ENCODE data around the gene USP34. TPM values are rescaled to one million over a fixed set of nuclear protein-coding genes. Genes with fewer than 3 reads are reported as not detected.

Gene USP34
- total and polyA plus RNA-seq, 2 of the 4 experiments (the other 2 are of a cell fraction) = 34.7 to 128 TPM

GRCh38 chr2:61158356-61158955 is 312.4 kb downstream of the USP34 start:
- TF ChIP-seq USF2 (IDR thresholded peaks at IDR 0.05; ENCODE audit: low read depth, low read length) = no peak
- no peak for TF ChIP-seq MXI1 (IDR thresholded peaks at IDR 0.05; ENCODE audit: borderline replicate concordance, low read depth, low read length)
- TF ChIP-seq SMC3 (IDR thresholded peaks at IDR 0.05; ENCODE audit: low read depth, low read length) = no peak
- no peak for TF ChIP-seq ELK1 (IDR thresholded peaks at IDR 0.05; ENCODE audit: borderline replicate concordance, low read depth, low read length)
- no peak for TF ChIP-seq CHD1 (IDR thresholded peaks at IDR 0.05; ENCODE audit: low read depth, low read length)
- no peak for TF ChIP-seq RAD21 (IDR thresholded peaks at IDR 0.05; ENCODE audit: low read length)
- TF ChIP-seq MAFK (IDR thresholded peaks at IDR 0.05; ENCODE audit: low read depth, low read length) = no peak
- no peak for TF ChIP-seq FOS (IDR thresholded peaks at IDR 0.05; ENCODE audit: low read depth, low read length)
- no peak for TF ChIP-seq CTCF (conservative IDR thresholded peaks at IDR 0.05; ENCODE audit: low read depth, low read length)
- TF ChIP-seq NFE2L2 (IDR thresholded peaks at IDR 0.05; ENCODE audit: low read depth, low read length) = no peak
- no peak for TF ChIP-seq CEBPB (IDR thresholded peaks at IDR 0.05; ENCODE audit: low read depth, low read length)
- TF ChIP-seq RCOR1 (IDR thresholded peaks at IDR 0.05; ENCODE audit: insufficient replicate concordance, low read length) = no peak
- no peak for TF ChIP-seq RFX5 (IDR thresholded peaks at IDR 0.05; ENCODE audit: low read depth, low read length)
- TF ChIP-seq POLR2A (IDR thresholded peaks at IDR 0.05; ENCODE audit: low read depth, low read length) = no peak
- no peak for TF ChIP-seq BHLHE40 (IDR thresholded peaks at IDR 0.05; ENCODE audit: low read depth, low read length)
- TF ChIP-seq MAZ (IDR thresholded peaks at IDR 0.05; ENCODE audit: borderline replicate concordance, low read depth, low read length) = no peak
- Histone ChIP-seq H3K27me3 (ENCODE audit: control insufficient read depth, insufficient read depth, low read length) (no peaks in the 10 kb centered on the region), H2BK120ac (ENCODE audit: low read depth, low read length) (no peak overlapping the region), H3K9ac (ENCODE audit: low read depth, low read length) (no peak overlapping the region), H2AK5ac (ENCODE audit: low read depth, low read length) (no peak overlapping the region), H3K9me1 (ENCODE audit: insufficient read depth, low read length) (no peaks in the 10 kb centered on the region), H2AFZ (replicated peaks; ENCODE audit: low read length, poor library complexity) (no peak overlapping the region), H2BK20ac (ENCODE audit: low read depth, low read length) (no peak overlapping the region), H3K79me1 (ENCODE audit: low read depth in 1 of 2, low read length in 2 of 2) (no peaks in the 10 kb centered on the region; a peak in 1 of 4 replicates), H2BK5ac (ENCODE audit: low read depth, low read length, poor library complexity, severe bottlenecking) (no peak overlapping the region), H3K4ac (ENCODE audit: low read depth, low read length) (no peak overlapping the region), H3K36me3 (ENCODE audit: control insufficient read depth, insufficient read depth, low read length) (peaks cover 12% of the 10 kb centered on the region; the same call in 1 of the 2 replicates), H3K4me1 (ENCODE audit: control insufficient read depth, insufficient read depth, low read length) (no peaks in the 10 kb centered on the region), H4K8ac (ENCODE audit: low read depth in 2 of 2, low read length in 2 of 2) (no peak overlapping the region), H3K14ac (replicated peaks; ENCODE audit: low read depth, low read length) (no peak overlapping the region), H3K9me3 (ENCODE audit: control insufficient read depth, insufficient read depth, low read length) (no peaks in the 10 kb centered on the region), H3K4me2 (ENCODE audit: low read depth, low read length) (no peak overlapping the region), H3K18ac (ENCODE audit: low read depth, low read length) (no peak overlapping the region), H3K4me3 (ENCODE audit: insufficient read depth, low read depth, low read length) (no peak overlapping the region), H3K23ac (ENCODE audit: low read depth, low read length) (no peak overlapping the region), H3K56ac (ENCODE audit: extremely low read depth, insufficient read depth, low read length) (no peak overlapping the region), H4K20me1 (ENCODE audit: insufficient read depth, low read length) (no peaks in the 10 kb centered on the region), H2AK9ac (replicated peaks; ENCODE audit: low read depth, low read length, poor library complexity) (no peak overlapping the region), H4K5ac (ENCODE audit: low read depth, low read length) (no peak overlapping the region), H2BK15ac (ENCODE audit: low read depth, low read length) (no peak overlapping the region), H4K91ac (ENCODE audit: insufficient read depth, low read depth, low read length) (no peak overlapping the region), H3K27ac (ENCODE audit: insufficient read depth, low read length) (no peak overlapping the region)
- WGBS, 2 experiments (ENCODE audit: extremely low coverage in 2 of 2, insufficient read length in 1 of 2) = 41% methylated on average over 3 of the region's 3 CpGs; no CpG with 5 or more reads in 1 of the 2 experiments
- dilution Hi-C loops (cut with HindIII; ENCODE audit: low sequenced_read_pairs, unreplicated experiment) = no loop called here
- intact Hi-C loops (cut with micrococcal nuclease) = no loop called here
- ChIA-PET CTCF (no interaction called here), POLR2A (ENCODE audit: unreplicated experiment) (no interaction called here)
- no TSS peak for BruUV-seq (replicated peaks)
- ATAC-seq (ENCODE audit: low read depth) (no peak), DNase-seq (no peak)
- in situ Hi-C loops (cut with MboI; ENCODE audit: low sequenced_read_pairs) = no loop called here

Data from IMR-90 (cell line).